Esophagus squamous epithelium (tissue), 4 donors: ENCODE measurements around the gene RUNX1.

Experiments used
- POLR2A ChIP-seq, 4 donors: fragments of 450-650 bp; IDR thresholded peaks; one replicate each; pipeline ENCODE4 v1.6.1; 2017; ENCODE audit warnings: antibody characterized with exemption in 4 of 4, mild to moderate bottlenecking in 4 of 4, moderate library complexity in 3 of 4
- TF ChIP-seq, protein P1 (sequence below), 6 experiments: fragments of 450-650 bp in 4 of 6; fragments of 200-600 bp in 2 of 6; sonication (generic) in 2 of 6; IDR thresholded peaks; one replicate each; pipeline ENCODE4 v1.5.1; 2016 to 2019; ENCODE audit warnings: antibody characterized with exemption in 6 of 6, mild to moderate bottlenecking in 4 of 6, moderate library complexity in 4 of 6

DNA sequence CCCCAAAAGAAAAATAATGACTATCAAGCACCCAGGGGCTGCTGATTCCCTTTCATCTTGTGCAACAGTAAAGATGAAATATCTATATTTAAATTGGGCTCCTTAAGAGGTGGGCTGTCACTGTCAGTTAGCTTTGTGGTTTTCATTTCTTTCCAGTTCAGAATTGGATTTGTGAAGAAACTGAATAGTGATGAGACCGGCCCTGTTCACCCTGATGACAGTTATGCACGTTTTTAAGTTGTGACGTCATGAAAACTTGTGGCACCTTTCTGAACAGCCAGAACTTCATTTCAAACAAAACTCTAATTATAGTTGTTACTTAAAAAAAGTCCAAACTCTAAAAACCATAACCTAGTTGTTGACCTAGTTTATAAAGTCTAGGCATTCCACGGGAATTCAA lies 125.9 kb downstream of the RUNX1 start:
- no peak for TF ChIP-seq POLR2A (IDR thresholded peaks at IDR 0.05)
- TF ChIP-seq, protein P1, sequence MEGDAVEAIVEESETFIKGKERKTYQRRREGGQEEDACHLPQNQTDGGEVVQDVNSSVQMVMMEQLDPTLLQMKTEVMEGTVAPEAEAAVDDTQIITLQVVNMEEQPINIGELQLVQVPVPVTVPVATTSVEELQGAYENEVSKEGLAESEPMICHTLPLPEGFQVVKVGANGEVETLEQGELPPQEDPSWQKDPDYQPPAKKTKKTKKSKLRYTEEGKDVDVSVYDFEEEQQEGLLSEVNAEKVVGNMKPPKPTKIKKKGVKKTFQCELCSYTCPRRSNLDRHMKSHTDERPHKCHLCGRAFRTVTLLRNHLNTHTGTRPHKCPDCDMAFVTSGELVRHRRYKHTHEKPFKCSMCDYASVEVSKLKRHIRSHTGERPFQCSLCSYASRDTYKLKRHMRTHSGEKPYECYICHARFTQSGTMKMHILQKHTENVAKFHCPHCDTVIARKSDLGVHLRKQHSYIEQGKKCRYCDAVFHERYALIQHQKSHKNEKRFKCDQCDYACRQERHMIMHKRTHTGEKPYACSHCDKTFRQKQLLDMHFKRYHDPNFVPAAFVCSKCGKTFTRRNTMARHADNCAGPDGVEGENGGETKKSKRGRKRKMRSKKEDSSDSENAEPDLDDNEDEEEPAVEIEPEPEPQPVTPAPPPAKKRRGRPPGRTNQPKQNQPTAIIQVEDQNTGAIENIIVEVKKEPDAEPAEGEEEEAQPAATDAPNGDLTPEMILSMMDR (IDR thresholded peaks at IDR 0.05) = no peak
